ENCODE data around the gene KLF15.

Gene KLF15

DNA sequence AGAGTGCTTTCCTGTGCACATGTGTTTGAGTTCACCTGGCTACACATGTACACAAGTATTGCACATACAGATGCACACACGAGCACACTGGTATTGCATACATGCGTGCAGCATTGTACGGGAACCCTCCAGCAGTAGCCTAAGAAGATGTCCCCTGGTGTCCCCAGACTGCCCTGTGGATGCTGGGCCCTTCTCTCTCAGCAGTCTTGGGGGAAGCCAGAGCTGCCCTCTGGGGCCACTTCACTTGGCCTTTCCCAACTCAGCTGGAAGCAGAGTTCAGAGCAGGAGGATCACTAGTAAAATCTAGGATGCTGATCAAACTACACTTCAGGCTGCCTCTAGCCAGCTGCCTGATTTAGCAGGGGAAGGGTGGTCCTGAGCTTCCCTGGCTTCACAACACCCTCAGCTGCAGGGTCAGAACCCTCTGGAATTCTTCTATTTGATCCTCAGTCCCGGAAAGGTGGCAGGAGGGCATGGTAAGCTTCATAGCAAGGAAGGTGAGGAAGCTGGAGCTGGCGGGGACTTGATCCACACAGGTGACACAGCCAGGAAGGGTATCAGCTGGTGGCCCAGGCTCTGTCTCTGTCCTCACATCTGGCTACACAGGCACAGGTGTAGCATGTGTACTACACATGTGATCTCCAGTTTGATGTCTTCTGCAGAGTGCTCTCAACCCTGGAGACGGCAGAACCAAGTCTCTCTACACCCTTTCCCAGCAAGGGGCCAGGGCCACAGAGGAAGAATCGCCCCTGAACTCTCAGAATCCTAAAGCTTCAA lies 36.5 kb downstream of the KLF15 start:
- no peak for TF ChIP-seq GATA1 (IDR thresholded peaks at IDR 0.05; ENCODE audit: low read depth, low read length)
- no peak for TF ChIP-seq POLR2A (IDR thresholded peaks at IDR 0.05; ENCODE audit: low read length)
- no peak for DNase-seq

GRCh38 chr3:126319701-126320295 lies 37.4 kb downstream of the KLF15 start:
- DNase-seq: no peak
- TF ChIP-seq GATA1 (IDR thresholded peaks at IDR 0.05; ENCODE audit: low read depth, low read length) (no peak), POLR2A (IDR thresholded peaks at IDR 0.05; ENCODE audit: low read length) (no peak)

- TF ChIP-seq POLR2A (IDR thresholded peaks at IDR 0.05; ENCODE audit: low read length) (no peak), GATA1 (IDR thresholded peaks at IDR 0.05; ENCODE audit: low read depth, low read length) (no peak)
- no peak for DNase-seq
Measured at GRCh38 chr3:126317029-126317996, 39.9 kb downstream of the KLF15 start.

- TF ChIP-seq GATA1 (IDR thresholded peaks at IDR 0.05; ENCODE audit: low read depth, low read length) (no peak), POLR2A (IDR thresholded peaks at IDR 0.05; ENCODE audit: low read length) (no peak)
- no peak for DNase-seq
Measured at GRCh38 chr3:126316501-126316939, 40.7 kb downstream of the KLF15 start.

DNA sequence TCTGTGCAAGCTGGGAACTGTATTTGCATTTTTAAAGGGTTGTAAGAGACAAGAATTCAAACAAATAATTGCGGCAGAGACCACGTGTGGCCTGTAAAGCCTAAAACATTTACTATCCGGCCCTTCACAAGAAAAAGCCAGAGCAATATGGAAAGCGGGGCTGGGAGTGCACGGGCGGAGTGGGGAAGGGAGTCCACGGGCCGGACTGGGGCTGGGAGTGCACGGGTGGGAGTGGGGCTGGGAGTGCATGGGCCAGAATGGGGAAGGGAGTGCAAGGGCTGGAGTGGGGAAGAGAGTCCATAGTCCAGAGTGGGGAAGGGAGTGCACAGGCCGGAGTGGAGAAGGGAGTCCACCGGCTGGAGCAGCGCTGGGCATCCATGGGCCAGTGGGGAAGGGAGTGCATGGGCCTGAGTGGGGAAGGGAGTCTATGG lies 41.2 kb downstream of the KLF15 start:
- no peak for DNase-seq
- TF ChIP-seq GATA1 (IDR thresholded peaks at IDR 0.05; ENCODE audit: low read depth, low read length) (no peak), POLR2A (IDR thresholded peaks at IDR 0.05; ENCODE audit: low read length) (no peak)

DNA sequence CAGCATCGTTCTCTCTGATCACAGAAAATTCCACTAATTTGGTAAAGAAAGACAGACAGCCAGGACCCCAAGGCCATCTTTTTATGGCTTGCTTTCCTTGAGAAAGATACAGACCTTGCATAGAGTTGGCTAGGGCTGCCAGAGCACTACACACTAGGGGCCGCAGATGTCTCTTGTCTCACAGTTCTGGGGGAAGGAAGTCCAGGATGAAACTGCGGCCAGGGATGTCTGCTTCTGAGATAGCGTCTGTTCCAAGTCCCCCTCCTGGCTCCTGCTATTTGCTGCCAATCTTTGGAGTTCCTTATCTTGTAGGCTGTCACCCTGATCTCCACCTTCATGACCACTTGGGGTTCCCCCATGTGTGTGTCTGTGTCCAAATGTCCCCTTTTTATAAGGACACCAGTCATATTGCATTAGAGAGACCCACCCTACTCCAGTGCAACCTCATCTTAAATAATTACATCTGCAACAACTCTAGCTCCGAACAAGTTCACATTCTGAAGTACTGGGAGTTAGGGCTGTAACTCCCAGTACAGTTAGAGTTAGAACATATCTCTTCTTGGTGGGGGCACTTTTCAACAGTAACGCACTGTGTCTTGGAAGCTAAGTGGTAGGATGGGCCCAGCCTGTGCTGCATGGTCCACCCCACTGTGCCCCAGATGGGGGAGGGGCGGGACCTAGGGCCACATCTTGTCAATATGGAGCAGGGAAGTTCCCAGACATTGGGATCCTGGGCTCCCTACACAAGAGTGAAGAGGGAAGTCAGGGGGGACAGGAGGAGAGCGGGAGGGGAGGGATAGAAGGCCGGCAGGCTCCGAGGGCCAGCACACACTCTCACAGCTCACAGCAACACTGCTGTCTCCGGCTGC lies 42.2 kb downstream of the KLF15 start:
- TF ChIP-seq POLR2A (IDR thresholded peaks at IDR 0.05; ENCODE audit: low read length) (no peak), GATA1 (IDR thresholded peaks at IDR 0.05; ENCODE audit: low read depth, low read length) (no peak)
- no peak for DNase-seq

DNA sequence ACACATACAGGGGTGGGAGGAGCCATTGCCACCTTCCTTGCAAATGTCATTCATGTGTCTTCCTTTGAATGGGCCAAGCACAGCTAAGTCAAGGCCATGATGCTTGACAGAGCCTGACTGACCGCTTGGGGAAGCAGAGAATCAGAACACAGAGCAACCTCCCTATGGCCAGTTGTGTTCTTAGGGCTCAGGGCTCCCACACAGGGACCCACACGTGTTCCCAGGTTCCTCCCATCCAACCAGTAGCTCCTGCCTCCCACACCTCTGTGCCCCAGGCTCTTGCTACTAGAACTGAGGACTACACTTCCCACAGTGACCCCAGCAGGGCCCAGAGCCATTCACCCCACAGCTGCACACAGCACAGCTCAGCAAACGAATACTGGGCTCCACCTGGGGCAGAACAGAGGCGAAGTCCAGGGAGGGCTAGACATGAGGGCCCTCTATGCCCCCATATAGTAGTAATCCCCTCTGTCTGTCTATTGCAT lies 42.9 kb downstream of the KLF15 start:
- no peak for TF ChIP-seq POLR2A (IDR thresholded peaks at IDR 0.05; ENCODE audit: low read length)
- TF ChIP-seq GATA1 (IDR thresholded peaks at IDR 0.05; ENCODE audit: low read depth, low read length): no peak
- DNase-seq: no peak

- DNase-seq: no peak
- TF ChIP-seq GATA1 (IDR thresholded peaks at IDR 0.05; ENCODE audit: low read depth, low read length) (no peak), POLR2A (IDR thresholded peaks at IDR 0.05; ENCODE audit: low read length) (no peak)
Measured at GRCh38 chr3:126313580-126314304, 43.5 kb downstream of the KLF15 start.

DNA sequence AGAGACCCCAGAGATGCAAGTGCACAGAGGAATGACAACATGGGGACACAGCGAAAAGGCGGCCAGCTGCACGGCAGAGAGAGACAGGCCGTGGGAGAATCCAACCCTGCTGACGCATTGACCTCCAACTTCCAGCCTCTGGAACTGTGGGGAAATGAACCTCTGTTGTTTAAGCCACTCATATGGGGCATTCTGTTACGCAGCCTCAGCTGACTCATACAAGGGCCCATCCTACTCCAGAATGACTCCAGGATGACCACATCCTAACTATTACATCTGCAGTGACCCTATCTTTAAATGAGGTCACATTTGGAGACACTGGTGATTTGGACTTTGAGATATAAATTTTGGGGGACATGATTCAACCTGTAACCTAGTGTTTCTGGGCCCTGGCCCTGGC lies 44.0 kb downstream of the KLF15 start:
- no peak for DNase-seq
- TF ChIP-seq GATA1 (IDR thresholded peaks at IDR 0.05; ENCODE audit: low read depth, low read length): no peak

DNA sequence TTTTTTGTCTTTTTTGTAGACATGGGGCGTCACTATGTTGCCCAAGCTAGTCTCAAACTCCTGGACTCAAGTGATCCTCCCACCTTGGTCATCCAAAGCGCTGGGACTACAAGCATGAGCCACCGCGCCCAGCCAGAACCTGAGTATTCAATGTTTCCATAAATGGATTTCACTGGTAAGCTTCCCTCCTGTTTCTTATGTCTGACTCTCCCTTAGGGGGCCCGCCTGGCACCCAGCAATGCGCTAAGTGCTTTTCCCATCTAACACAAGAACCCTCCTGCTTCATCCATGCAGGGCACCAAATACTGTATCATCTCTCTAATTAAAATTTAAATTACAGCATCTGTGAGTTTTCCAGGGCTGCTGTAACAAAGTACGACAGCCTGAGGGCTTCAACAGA lies 44.9 kb downstream of the KLF15 start:
- no peak for TF ChIP-seq POLR2A (IDR thresholded peaks at IDR 0.05; ENCODE audit: low read length)
- no peak for TF ChIP-seq GATA1 (IDR thresholded peaks at IDR 0.05; ENCODE audit: low read depth, low read length)

GRCh38 chr3:126311338-126311978 lies 45.8 kb downstream of the KLF15 start:
- TF ChIP-seq GATA1 (IDR thresholded peaks at IDR 0.05; ENCODE audit: low read depth, low read length): no peak
- no peak for TF ChIP-seq POLR2A (IDR thresholded peaks at IDR 0.05; ENCODE audit: low read length)
- no peak for DNase-seq

More for the DNA sequence above, 44.9 kb downstream of the KLF15 start:
- no peak for DNase-seq

GRCh38 chr3:126310816-126311215 lies 46.4 kb downstream of the KLF15 start:
- TF ChIP-seq POLR2A (IDR thresholded peaks at IDR 0.05; ENCODE audit: low read length) (no peak), GATA1 (IDR thresholded peaks at IDR 0.05; ENCODE audit: low read depth, low read length) (no peak)
- DNase-seq: no peak
